SK-N-SH treated with all-trans-retinoic acid at 6 μM for 48 hours (cell line): Measurements from ENCODE around the gene DNAAF1.

Experiments
- ATAC-seq: fragments of 200-7000 bp; cut with Tn5 transposase; 3 replicates; pipeline ENCODE4 v1.9.1; 2020; ENCODE audit warnings: mild to moderate bottlenecking, moderate library complexity
- CREB5 ChIP-seq: fragments of 250-450 bp; sonication (Bioruptor Pico); IDR thresholded peaks from 2 replicates; pipeline ENCODE4 v1.5.1; 2020; ENCODE audit warnings: low read depth, mild to moderate bottlenecking, moderate library complexity
- CSRNP3 ChIP-seq: fragments of 250-450 bp; sonication (Bioruptor Pico); IDR thresholded peaks from 2 replicates; pipeline ENCODE4 v1.5.1; 2021; ENCODE audit warnings: mild to moderate bottlenecking, moderate library complexity
- ESRRG ChIP-seq: fragments of 250-450 bp; sonication (Bioruptor Pico); IDR thresholded peaks from 2 replicates; pipeline ENCODE4 v1.6.1; 2021; ENCODE audit warnings: mild to moderate bottlenecking
- GLIS3 ChIP-seq: fragments of 250-450 bp; sonication (Bioruptor Pico); IDR thresholded peaks from 2 replicates; pipeline ENCODE4 v1.5.0; 2020; ENCODE audit warnings: mild to moderate bottlenecking, moderate library complexity
- OSR1 ChIP-seq: fragments of 250-450 bp; sonication (Bioruptor Pico); IDR thresholded peaks from 2 replicates; pipeline ENCODE4 v1.8.0; 2022; ENCODE audit warnings: moderate library complexity, mild to moderate bottlenecking, inconsistent platforms
- PATZ1 ChIP-seq: fragments of 250-450 bp; sonication (Bioruptor Pico); IDR thresholded peaks from 2 replicates; pipeline ENCODE4 v1.8.0; 2020; ENCODE audit warnings: mild to moderate bottlenecking, moderate library complexity, borderline replicate concordance
- POU6F1 ChIP-seq: fragments of 250-450 bp; sonication (Bioruptor Pico); IDR thresholded peaks from 2 replicates; pipeline ENCODE4 v1.8.0; 2021; ENCODE audit warnings: low read depth, mild to moderate bottlenecking, moderate library complexity, borderline replicate concordance
- PPARA ChIP-seq: fragments of 250-450 bp; sonication (Bioruptor Pico); IDR thresholded peaks from 2 replicates; pipeline ENCODE4 v1.5.0; 2020; ENCODE audit warnings: mild to moderate bottlenecking, borderline replicate concordance
- SNAI2 ChIP-seq: fragments of 250-450 bp; sonication (Bioruptor Pico); IDR thresholded peaks from 2 replicates; pipeline ENCODE4 v1.5.0; 2020; ENCODE audit warnings: mild to moderate bottlenecking, moderate library complexity
- TCF4 ChIP-seq: fragments of 250-450 bp; sonication (Bioruptor Pico); IDR thresholded peaks from 2 replicates; pipeline ENCODE4 v1.8.0; 2021; ENCODE audit warnings: mild to moderate bottlenecking, moderate library complexity, borderline replicate concordance
- TOX ChIP-seq: fragments of 250-450 bp; sonication (Bioruptor Pico); IDR thresholded peaks from 2 replicates; pipeline ENCODE4 v1.8.0; 2021; ENCODE audit warnings: mild to moderate bottlenecking, moderate library complexity, borderline replicate concordance
- TSHZ2 ChIP-seq: fragments of 250-450 bp; sonication (Bioruptor Pico); IDR thresholded peaks from 2 replicates; pipeline ENCODE4 v1.5.0; 2020; ENCODE audit warnings: mild to moderate bottlenecking, moderate library complexity
- ZC3H10 ChIP-seq: fragments of 250-450 bp; sonication (Bioruptor Pico); IDR thresholded peaks from 2 replicates; pipeline ENCODE4 v1.5.1; 2021; ENCODE audit warnings: mild to moderate bottlenecking, moderate library complexity
- ZFP3 ChIP-seq: fragments of 250-450 bp; sonication (Bioruptor Pico); IDR thresholded peaks from 2 replicates; pipeline ENCODE4 v1.5.0; 2020; ENCODE audit warnings: mild to moderate bottlenecking, moderate library complexity
- ZFP30 ChIP-seq: fragments of 450-650 bp; formaldehyde crosslinking; IDR thresholded peaks from 2 replicates; pipeline ENCODE4 v1.5.0; 2022; ENCODE audit warnings: mild to moderate bottlenecking, moderate library complexity
- ZNF565 ChIP-seq: fragments of 450-650 bp; formaldehyde crosslinking; conservative IDR thresholded peaks from 2 replicates; pipeline ENCODE4 v1.5.0; 2020; ENCODE audit warnings: low read depth, mild to moderate bottlenecking, moderate library complexity
- ZNF70 ChIP-seq: fragments of 450-650 bp; formaldehyde crosslinking; IDR thresholded peaks from 2 replicates; pipeline ENCODE4 v1.5.0; 2020; ENCODE audit warnings: mild to moderate bottlenecking, moderate library complexity
- ZNF8 ChIP-seq: fragments of 450-650 bp; formaldehyde crosslinking; IDR thresholded peaks from 2 replicates; pipeline ENCODE4 v1.5.0; 2020; ENCODE audit warnings: mild to moderate bottlenecking, moderate library complexity

Gene DNAAF1

GRCh38 chr16:84119368-84119767 is 25.7 kb upstream of the DNAAF1 start (continued):
- TF ChIP-seq PATZ1 (no peak), ZC3H10 (CRISPR knock-in tag) (no peak), ZFP30 (no peak), SNAI2 (CRISPR knock-in tag) (no peak), ZNF8 (no peak)

- TF ChIP-seq ZC3H10 (CRISPR knock-in tag) (no peak), ZNF565 (CRISPR knock-in tag) (no peak)
- TF ChIP-seq, all 23 proteins: peak for 0
- ATAC-seq = no peak
Observed at GRCh38 chr16:84120023-84120422, 25.1 kb upstream of the DNAAF1 start.

GRCh38 chr16:84121007-84121406 is 24.1 kb upstream of the DNAAF1 start:
- ATAC-seq = no peak
- no peak for TF ChIP-seq PPARA (CRISPR knock-in tag)
- TF ChIP-seq ZFP30 = no peak
- TF ChIP-seq SNAI2 (CRISPR knock-in tag) = no peak
- no peak for TF ChIP-seq TCF4 (CRISPR knock-in tag)
- no peak for TF ChIP-seq CREB5 (CRISPR knock-in tag)
- no peak for TF ChIP-seq POU6F1 (CRISPR knock-in tag)
- TF ChIP-seq CSRNP3 (CRISPR knock-in tag) = no peak
- no peak for TF ChIP-seq GLIS3 (CRISPR knock-in tag)
- TF ChIP-seq ZFP3 = no peak
- no peak for TF ChIP-seq ZNF70 (CRISPR knock-in tag)
- no peak for TF ChIP-seq PATZ1
- no peak for TF ChIP-seq ESRRG (CRISPR knock-in tag)
- no peak for TF ChIP-seq TSHZ2 (CRISPR knock-in tag)
- TF ChIP-seq OSR1 (CRISPR knock-in tag) = no peak
- TF ChIP-seq ZNF8 = no peak
- TF ChIP-seq TOX (CRISPR knock-in tag) = no peak
